HepG2 (cell line): ENCODE data around the gene RBBP8NL. TPM values are rescaled to one million over a fixed set of nuclear protein-coding genes. Genes with fewer than 3 reads are reported as not detected.

Experiments
- ATAC-seq: fragments of 200-7000 bp; cut with Tn5 transposase; 3 replicates; pipeline ENCODE4 v1.9.1; 2020; ENCODE audit warnings: mild to moderate bottlenecking, moderate library complexity
- BruUV-seq: library from RNA; stranded (reverse); fragments of 400-500 nt; replicated peaks from 2 replicates; lab custom pipeline; 2021; lab: Mats Ljungman, UMichigan
- CTCF ChIA-PET: fragments of 300-600 bp; formaldehyde crosslinking; extraction: SDS; loops from one replicate; lab custom pipeline; 2021; ENCODE audit warnings: low total read pairs, inconsistent platforms, low intra/inter-chr PET ratio; lab: Yijun Ruan, JAX
- POLR2A ChIA-PET: fragments of 350-600 bp; sonication (Branson Sonifier 250); formaldehyde crosslinking; loops from one replicate; lab custom pipeline; 2020; ENCODE audit warnings: antibody characterized with exemption, inconsistent platforms; lab: Yijun Ruan, JAX
- DNase-seq: peaks from one replicate; pipeline ENCODE4 v3.0.0-alpha.2; 2015; ENCODE audit warnings: low spot score
- FAIRE-seq: peaks from 3 replicates; lab custom pipeline; 2011; peaks lifted over from hg19 to GRCh38; lab: Jason Lieb, UNC
- H2AFZ ChIP-seq: one replicate; pipeline ENCODE4 v1.6.1; 2011; ENCODE audit warnings: low read length, inconsistent platforms
- H3K27ac ChIP-seq: fragments of 300-600 bp; 3 replicates; pipeline ENCODE4 v1.8.0; 2011; ENCODE audit warnings: mixed run types, mild to moderate bottlenecking, mixed read lengths, low read length, inconsistent platforms; ENCODE audit not compliant: insufficient read depth; ENCODE audit errors: extremely low read length
- H3K27me3 ChIP-seq, 2 experiments: fragments of 200-600 bp in 1 of 2; 2 replicates in 1 of 2; 3 replicates in 1 of 2; pipeline versions ENCODE4 v1.6.0 to v1.8.0; 2011; ENCODE audit warnings: low read length in 2 of 2, mild to moderate bottlenecking in 2 of 2, moderate library complexity in 2 of 2, inconsistent platforms in 1 of 2; ENCODE audit not compliant: insufficient read depth in 2 of 2, control insufficient read depth in 1 of 2
- H3K36me3 ChIP-seq, 2 experiments: fragments of 200-600 bp in 1 of 2; replicated peaks in 1 of 2; 2 replicates in 1 of 2; 3 replicates in 1 of 2; pipeline versions ENCODE4 v1.5.1 to v1.8.0; 2011; ENCODE audit warnings: low read length in 2 of 2, inconsistent platforms in 1 of 2; ENCODE audit not compliant: insufficient read depth in 2 of 2, control insufficient read depth in 1 of 2
- H3K4me1 ChIP-seq: 2 replicates; pipeline ENCODE4 v1.5.1; 2012; ENCODE audit warnings: low read length, inconsistent platforms; ENCODE audit not compliant: insufficient read depth
- H3K4me2 ChIP-seq: 2 replicates; pipeline ENCODE4 v1.6.0; 2011; ENCODE audit warnings: low read depth, low read length, inconsistent platforms
- H3K4me3 ChIP-seq, 3 experiments: fragments of 200-600 bp in 1 of 3; sonication (generic), shearing (Covaris generic) in 1 of 3; replicated peaks in 1 of 3; 2 replicates each; pipeline ENCODE4 v1.5.1; 2011 to 2016; ENCODE audit warnings: low read length in 3 of 3, inconsistent platforms in 2 of 3, low read depth in 2 of 3, mild to moderate bottlenecking in 2 of 3, control low read depth in 1 of 3, mixed read lengths in 1 of 3; ENCODE audit not compliant: insufficient read depth in 1 of 3
- H3K79me2 ChIP-seq: one replicate; pipeline ENCODE4 v1.6.1; 2011; ENCODE audit warnings: low read length, inconsistent platforms; ENCODE audit not compliant: insufficient read depth
- H3K9ac ChIP-seq: 2 replicates; pipeline ENCODE4 v1.6.0; 2011; ENCODE audit warnings: mild to moderate bottlenecking, low read depth, low read length, inconsistent platforms; ENCODE audit not compliant: insufficient read depth
- H3K9me3 ChIP-seq: 2 replicates; pipeline ENCODE4 v1.5.1; 2012; ENCODE audit warnings: mild to moderate bottlenecking, low read length
- H4K20me1 ChIP-seq: 2 replicates; pipeline ENCODE4 v1.6.0; 2011; ENCODE audit warnings: inconsistent platforms, mild to moderate bottlenecking, low read length, moderate library complexity; ENCODE audit not compliant: insufficient read depth
- AGO1 ChIP-seq: fragments of 200-400 bp; formaldehyde crosslinking; IDR thresholded peaks from 2 replicates; pipeline ENCODE4 v1.6.1; 2017; ENCODE audit warnings: mild to moderate bottlenecking, low read depth, low read length, moderate library complexity; ENCODE audit not compliant: poor library complexity, severe bottlenecking
- AGO2 ChIP-seq: fragments of 200-400 bp; formaldehyde crosslinking; optimal IDR thresholded peaks from 2 replicates; pipeline ENCODE3; 2017; ENCODE audit warnings: mild to moderate bottlenecking, low read depth, low read length, moderate library complexity
- KAT2B ChIP-seq: fragments of 150-350 bp; IDR thresholded peaks from 2 replicates; pipeline ENCODE4 v1.6.1; 2014; ENCODE audit warnings: low read depth, low read length, borderline replicate concordance
- SP5 ChIP-seq: IDR thresholded peaks from 2 replicates; pipeline ENCODE4 v1.6.1; 2016; ENCODE audit warnings: low read depth, borderline replicate concordance
- SRY ChIP-seq: sonication (generic); formaldehyde crosslinking; IDR thresholded peaks from 2 replicates; pipeline ENCODE4 v1.8.0; 2022; ENCODE audit warnings: mild to moderate bottlenecking, missing genetic modification reagents
- TBL1XR1 ChIP-seq: fragments of 150-350 bp; IDR thresholded peaks from 2 replicates; pipeline ENCODE4 v1.6.1; 2014; ENCODE audit warnings: borderline replicate concordance, low read length; ENCODE audit not compliant: partially characterized antibody
- ZBTB33 ChIP-seq: sonication (generic); formaldehyde crosslinking; IDR thresholded peaks from 2 replicates; pipeline ENCODE4 v1.4.0; 2020; ENCODE audit warnings: missing genetic modification reagents
- ZHX1 ChIP-seq: sonication (generic); formaldehyde crosslinking; IDR thresholded peaks from 2 replicates; pipeline ENCODE4 v1.8.1; 2022; ENCODE audit warnings: low read depth, mild to moderate bottlenecking, missing genetic modification reagents
- ZNF251 ChIP-seq: sonication (generic); formaldehyde crosslinking; IDR thresholded peaks from 2 replicates; pipeline ENCODE4 v1.9.0; 2021; ENCODE audit warnings: mild to moderate bottlenecking, missing genetic modification reagents
- ZNF496 ChIP-seq: sonication (generic); formaldehyde crosslinking; IDR thresholded peaks from 2 replicates; pipeline ENCODE4 v1.8.1; 2023; ENCODE audit warnings: mild to moderate bottlenecking, moderate library complexity, missing genetic modification reagents; ENCODE audit not compliant: insufficient replicate concordance
- ZNF687 ChIP-seq: sonication (generic); formaldehyde crosslinking; IDR thresholded peaks from 2 replicates; pipeline ENCODE4 v1.5.1; 2020; ENCODE audit warnings: mild to moderate bottlenecking, missing genetic modification reagents, moderate library complexity
- ZNF747 ChIP-seq: sonication (generic); formaldehyde crosslinking; IDR thresholded peaks from 2 replicates; pipeline ENCODE4 v1.8.1; 2023; ENCODE audit warnings: missing genetic modification reagents, mild to moderate bottlenecking, borderline replicate concordance
- WGBS: methylation state at CpG from one replicate; pipeline ENCODE4 v1.1.6; 2017; ENCODE audit warnings: low lambda C conversion rate; 5-methylcytosine and 5-hydroxymethylcytosine counted together
- in situ Hi-C: cut with HindIII; loops from 2 replicates; pipeline ENCODE4 v1.10.0; 2017; ENCODE audit warnings: low pct_unique_long_range_greater_than_20kb; ENCODE audit not compliant: extremely low pct_ligation_motif_present
- intact Hi-C: fragments of 100-400 bp; cut with micrococcal nuclease; formaldehyde crosslinking; loops from one replicate; pipeline ENCODE4 v1.10.0; 2022; ENCODE audit not compliant: unreplicated experiment
- polyA plus RNA-seq, 8 experiments: library from polyadenylated mRNA; depleted of rRNA in 3 of 8; stranded (reverse) in 7 of 8; unstranded in 1 of 8; fragments of >200 nt; fragmentation: Illumina TruSeq in 4 of 8; extraction: Trizol in 4 of 8; gene quantifications; 2 replicates each; pipeline versions ENCODE4 v1.2.1 to v1.2.3, GENCODE V29; 2011 to 2016; ENCODE audit warnings: low read depth in 4 of 8, missing spikeins in 1 of 8, mixed read lengths in 1 of 8; ENCODE audit not compliant: insufficient read depth in 1 of 8
- total RNA-seq, 5 experiments: library from RNA; depleted of rRNA; stranded (reverse); fragments of >200 nt; fragmentation: Illumina TruSeq; extraction: Trizol; gene quantifications; 2 replicates each; pipeline ENCODE4 v1.2.3, GENCODE V29; 2016; ENCODE audit warnings: low read depth in 1 of 5

RBBP8NL gene
- total and polyA plus RNA-seq, 2 of the 13 experiments (the other 11 are each of a cell fraction or from before 2014, with no cell fraction given) = 0.69 to 0.86 TPM

DNA sequence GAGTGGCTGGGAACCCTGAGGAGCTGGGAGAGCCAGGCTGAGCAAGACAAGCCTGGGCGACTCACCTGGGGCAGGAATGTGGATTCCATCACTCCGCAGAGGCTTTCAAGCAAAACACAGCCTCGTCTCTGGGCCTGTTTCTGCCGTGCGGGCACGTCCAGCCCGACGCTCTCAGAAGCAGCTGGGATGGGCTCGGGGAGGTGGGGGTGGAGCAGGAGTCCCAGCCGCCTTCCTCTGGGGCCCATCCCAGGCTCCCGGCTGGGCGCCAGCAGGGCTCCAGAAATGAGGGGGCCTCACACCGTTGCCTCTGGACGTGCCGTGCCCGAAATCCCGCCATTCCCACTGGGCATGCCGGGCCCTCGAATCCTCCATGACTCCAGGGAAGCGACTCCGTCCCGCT, 49.1 kb downstream of the RBBP8NL start:
- CTCF ChIA-PET = interaction anchor here (4.8 kb wide), 1 partner anchor 76 kb away, joined by 73 read pairs; the partner anchor contains the start of gene ADRM1
- H3K27ac ChIP-seq = no peak overlapping the region
- 0 out of 5 replicates have a peak, but pooled peaks cover 2 to 6% of the 10 kb centered on the region in 2 experiments for H3K36me3 ChIP-seq
- no peak for FAIRE-seq
- POLR2A ChIA-PET = interaction anchor here (4.3 to 5.4 kb wide), 2 partner anchors 8 to 12 kb away, joined by 41 to 95 read pairs; partner anchors contain the start of genes LAMA5 and RPS21
- intact Hi-C loops = loop anchor here (5.0 to 10.0 kb wide), 2 partner anchors 141 to 417 kb away; partner anchors contain the start of genes MRGBP and OSBPL2
- DNase-seq = no peak
- H3K4me3 ChIP-seq = no peak overlapping the region
- ATAC-seq = no peak
- no peak for TF ChIP-seq SRY
- peak; percentile 34; the same call in 1 of the 2 replicates for TF ChIP-seq ZBTB33 (CRISPR knock-in tag)
- no peak for TF ChIP-seq SP5 (CRISPR knock-in tag)
- TF ChIP-seq AGO1 = peak; percentile 23
- TF ChIP-seq ZHX1 (CRISPR knock-in tag) = no peak
- peak; percentile 40 for TF ChIP-seq AGO2
- TF ChIP-seq ZNF251 (CRISPR knock-in tag) = no peak
- TF ChIP-seq KAT2B = no peak
- no peak for TF ChIP-seq ZNF747 (CRISPR knock-in tag)
- TF ChIP-seq TBL1XR1 = no peak
- TF ChIP-seq ZNF496 (CRISPR knock-in tag) = no peak
- peak; percentile 32; the same call in 1 of the 2 replicates for TF ChIP-seq ZNF687 (CRISPR knock-in tag)
- in situ Hi-C loops = no loop called here
- 66% methylated on average over 16 of the region's 22 CpGs for WGBS
- no peaks in the 10 kb centered on the region for H3K27me3 ChIP-seq
- no TSS peak for BruUV-seq
- H3K4me1 ChIP-seq = peaks cover 52% of the 10 kb centered on the region
- no peak overlapping the region for H3K4me2 ChIP-seq
- peaks cover 6% of the 10 kb centered on the region; the same call in 1 of the 2 replicates for H4K20me1 ChIP-seq
- no peak overlapping the region for H3K9ac ChIP-seq
- no peaks in the 10 kb centered on the region for H3K9me3 ChIP-seq
- no peak overlapping the region for H2AFZ ChIP-seq
- no peaks in the 10 kb centered on the region for H3K79me2 ChIP-seq
